ENCODE results near the gene ATXN3. TPM values are rescaled to one million over a fixed set of nuclear protein-coding genes. Genes with fewer than 3 reads are reported as not detected.
A peak's percentile ranks its signal among the peaks of the same experiment; 100 is the strongest.

ATXN3 gene
- total and polyA plus RNA-seq, 2 donors (not counting 1 experiment from before 2014, with no cell fraction given) = 34.1 to 63.3 TPM

GRCh38 chr14:92093320-92093719 lies 13.1 kb downstream of the ATXN3 start:
- Histone ChIP-seq H3K79me2 (ENCODE audit: control insufficient read depth, insufficient read depth, low read length) (no peaks in the 10 kb centered on the region), H3K4me2 (ENCODE audit: extremely low read depth, insufficient read depth, low read length) (no peak overlapping the region), H3K4me1 (ENCODE audit: control insufficient read depth, extremely low read depth, insufficient read depth, low read length) (no peaks in the 10 kb centered on the region), H3K9ac (ENCODE audit: insufficient read depth, low read length) (no peak overlapping the region), H3K4me3 (replicated peaks in 1 of 4; ENCODE audit: control extremely low read depth in 1 of 4, insufficient read depth in 1 of 4, low read depth in 3 of 4, low read length in 4 of 4) (no peak overlapping the region), H2AFZ (ENCODE audit: low read length) (no peak overlapping the region), H3K27me3 (ENCODE audit: control insufficient read depth, insufficient read depth, low read length) (no peaks in the 10 kb centered on the region), H4K20me1 (ENCODE audit: control insufficient read depth, extremely low read depth, insufficient read depth, low read length) (no peaks in the 10 kb centered on the region), H3K27ac (ENCODE audit: insufficient read depth, low read length) (no peak overlapping the region), H3K9me3 (ENCODE audit: control insufficient read depth, insufficient read depth, low read depth, low read length) (no peaks in the 10 kb centered on the region), H3K36me3 (ENCODE audit: control insufficient read depth, insufficient read depth, low read length) (no peaks in the 10 kb centered on the region)
- no peak for TF ChIP-seq EZH2 (IDR thresholded peaks at IDR 0.05; ENCODE audit: low read length, missing control alignments)
- peak in 1 of 2 donors; percentile 18 for TF ChIP-seq CTCF (conservative IDR thresholded peaks at IDR 0.05 in 1 of 2, IDR thresholded peaks at IDR 0.05 in 1 of 2; ENCODE audit: low read depth in 1 of 2, low read length in 2 of 2)
- no peak for DNase-seq (ENCODE audit: low read depth in 2 of 2)

- Histone ChIP-seq H4K20me1 (ENCODE audit: control insufficient read depth, extremely low read depth, insufficient read depth, low read length) (no peaks in the 10 kb centered on the region), H3K4me3 (replicated peaks in 1 of 4; ENCODE audit: control extremely low read depth in 1 of 4, insufficient read depth in 1 of 4, low read depth in 3 of 4, low read length in 4 of 4) (no peak overlapping the region), H3K4me2 (ENCODE audit: extremely low read depth, insufficient read depth, low read length) (no peak overlapping the region), H3K36me3 (ENCODE audit: control insufficient read depth, insufficient read depth, low read length) (peaks cover 1% of the 10 kb centered on the region), H3K27me3 (ENCODE audit: control insufficient read depth, insufficient read depth, low read length) (no peaks in the 10 kb centered on the region), H2AFZ (ENCODE audit: low read length) (no peak overlapping the region), H3K79me2 (ENCODE audit: control insufficient read depth, insufficient read depth, low read length) (no peaks in the 10 kb centered on the region), H3K9ac (ENCODE audit: insufficient read depth, low read length) (no peak overlapping the region), H3K4me1 (ENCODE audit: control insufficient read depth, extremely low read depth, insufficient read depth, low read length) (no peaks in the 10 kb centered on the region), H3K27ac (ENCODE audit: insufficient read depth, low read length) (no peak overlapping the region), H3K9me3 (ENCODE audit: control insufficient read depth, insufficient read depth, low read depth, low read length) (no peaks in the 10 kb centered on the region)
- TF ChIP-seq CTCF (conservative IDR thresholded peaks at IDR 0.05 in 1 of 2, IDR thresholded peaks at IDR 0.05 in 1 of 2; ENCODE audit: low read depth in 1 of 2, low read length in 2 of 2) (no peak), EZH2 (IDR thresholded peaks at IDR 0.05; ENCODE audit: low read length, missing control alignments) (no peak)
- no peak for DNase-seq (ENCODE audit: low read depth in 2 of 2)
These were observed 17.9 kb downstream of the ATXN3 start for GRCh38 chr14:92088494-92088893.

GRCh38 chr14:92074555-92074954 lies 31.8 kb downstream of the ATXN3 start:
- no peak for TF ChIP-seq EZH2 (IDR thresholded peaks at IDR 0.05; ENCODE audit: low read length, missing control alignments)
- TF ChIP-seq CTCF (conservative IDR thresholded peaks at IDR 0.05 in 1 of 2, IDR thresholded peaks at IDR 0.05 in 1 of 2; ENCODE audit: low read depth in 1 of 2, low read length in 2 of 2) = no peak
- Histone ChIP-seq H3K27ac (ENCODE audit: insufficient read depth, low read length) (no peak overlapping the region), H3K27me3 (ENCODE audit: control insufficient read depth, insufficient read depth, low read length) (no peaks in the 10 kb centered on the region), H3K4me1 (ENCODE audit: control insufficient read depth, extremely low read depth, insufficient read depth, low read length) (no peaks in the 10 kb centered on the region), H3K9me3 (ENCODE audit: control insufficient read depth, insufficient read depth, low read depth, low read length) (no peaks in the 10 kb centered on the region), H4K20me1 (ENCODE audit: control insufficient read depth, extremely low read depth, insufficient read depth, low read length) (no peaks in the 10 kb centered on the region), H3K36me3 (ENCODE audit: control insufficient read depth, insufficient read depth, low read length) (no peaks in the 10 kb centered on the region), H2AFZ (ENCODE audit: low read length) (no peak overlapping the region), H3K4me3 (replicated peaks in 1 of 4; ENCODE audit: control extremely low read depth in 1 of 4, insufficient read depth in 1 of 4, low read depth in 3 of 4, low read length in 4 of 4) (no peak overlapping the region), H3K4me2 (ENCODE audit: extremely low read depth, insufficient read depth, low read length) (no peak overlapping the region), H3K9ac (ENCODE audit: insufficient read depth, low read length) (no peak overlapping the region), H3K79me2 (ENCODE audit: control insufficient read depth, insufficient read depth, low read length) (no peaks in the 10 kb centered on the region)
- DNase-seq (ENCODE audit: low read depth in 2 of 2) = peak in 1 of 2 donors; percentile 29
